Naive B cell (primary cell): Measurements from ENCODE around the gene DDAH2. TPM values are rescaled to one million over a fixed set of nuclear protein-coding genes. Genes with fewer than 3 reads are reported as not detected.
A peak's percentile ranks its signal among the peaks of the same experiment; 100 is the strongest.
"Not testable (repeated sequence)": the region's sequence is repeated elsewhere in the genome, so short reads cannot be mapped to it uniquely, and the experiment has no call there.

Experiments
- ATAC-seq, 2 donors: fragments of 150-1000 bp; cut with Tn5 transposase; 2 replicates each; pipeline ENCODE4 v1.10.0; 2021; ENCODE audit warnings: low read depth in 2 of 2, mild to moderate bottlenecking in 2 of 2, moderate library complexity in 2 of 2
- DNase-seq: peaks from one replicate; pipeline ENCODE4 v3.0.0; 2022
- H3K27ac Mint-ChIP-seq, 6 donors: one replicate each; pipeline ENCODE4 v1.8.0; 2020 to 2022; ENCODE audit warnings: mild to moderate bottlenecking in 6 of 6, mixed read lengths in 6 of 6, moderate library complexity in 5 of 6, inconsistent platforms in 2 of 6
- H3K27me3 Mint-ChIP-seq, 3 donors: one replicate each; pipeline ENCODE4 v1.8.0; 2021 to 2022; ENCODE audit warnings: mixed read lengths in 3 of 3, mild to moderate bottlenecking in 1 of 3
- H3K36me3 Mint-ChIP-seq, 2 donors: one replicate each; pipeline ENCODE4 v1.8.0; 2020 to 2022; ENCODE audit warnings: mixed read lengths in 2 of 2, inconsistent platforms in 1 of 2, mild to moderate bottlenecking in 1 of 2
- H3K4me1 Mint-ChIP-seq, 3 donors: one replicate each; pipeline ENCODE4 v1.8.0; 2020 to 2022; ENCODE audit warnings: mixed read lengths in 3 of 3, inconsistent platforms in 1 of 3, mild to moderate bottlenecking in 1 of 3, moderate library complexity in 1 of 3
- H3K4me3 Mint-ChIP-seq, 8 donors: one replicate each; pipeline ENCODE4 v1.8.0; 2020 to 2022; ENCODE audit warnings: mild to moderate bottlenecking in 8 of 8, mixed read lengths in 8 of 8, moderate library complexity in 8 of 8, inconsistent platforms in 2 of 8
- H3K9me3 Mint-ChIP-seq, 7 donors: one replicate each; pipeline ENCODE4 v1.8.0; 2020 to 2022; ENCODE audit warnings: mixed read lengths in 7 of 7, mild to moderate bottlenecking in 5 of 7, inconsistent platforms in 2 of 7, moderate library complexity in 1 of 7
- polyA plus RNA-seq, 6 donors: library from polyadenylated mRNA; unstranded; fragments of 300-500 nt; fragmentation: Illumina TruSeq; gene quantifications; one replicate each; pipeline ENCODE4 v1.2.3, GENCODE V29; 2021; ENCODE audit warnings: low read depth in 6 of 6

DDAH2 gene
- polyA plus RNA-seq, 6 donors from 2014 or later, result 57.1 to 87.6 (median 82.1) TPM

GRCh38 chr6:31711233-31711632, 17.9 kb downstream of the DDAH2 start:
- Mint-ChIP-seq H3K4me1 (peaks cover 17 to 22% (median 20%) of the 10 kb centered on the region in 3 donors), H3K27ac (peak overlapping the region in 2 of 6 donors; percentile 56 to 87), H3K36me3 (no peaks in the 10 kb centered on the region), H3K27me3 (peaks cover 0 to 8% (median 0%) of the 10 kb centered on the region in 3 donors), H3K9me3 (no peaks in the 10 kb centered on the region), H3K4me3 (peak overlapping the region in 1 of 8 donors; percentile 35)
- ATAC-seq (no peak), DNase-seq (no peak)

GRCh38 chr6:31710523-31711219, 18.4 kb downstream of the DDAH2 start:
- ATAC-seq (no peak), DNase-seq (no peak)
- peak overlapping the region in 3 of 8 donors; percentile 10 to 31 (median 29) for H3K4me3 Mint-ChIP-seq
- no peaks in the 10 kb centered on the region for H3K36me3 Mint-ChIP-seq
- H3K27me3 Mint-ChIP-seq, result peaks cover 0 to 8% (median 0%) of the 10 kb centered on the region in 3 donors
- H3K4me1 Mint-ChIP-seq, result peaks cover 17 to 22% (median 20%) of the 10 kb centered on the region in 3 donors
- peak overlapping the region in 3 of 6 donors; percentile 8 to 89 (median 47) for H3K27ac Mint-ChIP-seq
- H3K9me3 Mint-ChIP-seq, result no peaks in the 10 kb centered on the region

- peaks cover 17 to 22% (median 20%) of the 10 kb centered on the region in 3 donors for H3K4me1 Mint-ChIP-seq
- H3K36me3 Mint-ChIP-seq, H3K27ac Mint-ChIP-seq, ATAC-seq, H3K27me3 Mint-ChIP-seq, H3K4me3 Mint-ChIP-seq, DNase-seq, H3K9me3 Mint-ChIP-seq: not testable (repeated sequence)
These were observed 19.9 kb downstream of the DDAH2 start for GRCh38 chr6:31709157-31709556.

- DNase-seq (no peak), ATAC-seq (no peak)
- Mint-ChIP-seq H3K27me3 (peaks cover 0 to 6% (median 0%) of the 10 kb centered on the region in 3 donors), H3K36me3 (no peaks in the 10 kb centered on the region), H3K4me1 (peaks cover 21 to 28% (median 26%) of the 10 kb centered on the region in 3 donors), H3K27ac (no peak overlapping the region), H3K4me3 (no peak overlapping the region), H3K9me3 (no peaks in the 10 kb centered on the region)
These were observed 20.9 kb downstream of the DDAH2 start for GRCh38 chr6:31708224-31708623.

- Mint-ChIP-seq H3K27ac (no peak overlapping the region), H3K36me3 (peaks cover 0 to under 1% of the 10 kb centered on the region in 2 donors), H3K4me1 (peaks cover 22 to 30% (median 28%) of the 10 kb centered on the region in 3 donors), H3K4me3 (no peak overlapping the region), H3K27me3 (peaks cover 0 to under 1% (median 0%) of the 10 kb centered on the region in 3 donors), H3K9me3 (no peaks in the 10 kb centered on the region)
- ATAC-seq, result no peak
- DNase-seq, result no peak
These were observed 21.4 kb downstream of the DDAH2 start for GRCh38 chr6:31707701-31708100.

GRCh38 chr6:31706599-31706998, 22.5 kb downstream of the DDAH2 start, which contains the start of gene LY6G6F:
Gene LY6G6F (plus strand): TSS chr6:31706866. CDS start chr6:31706907, 41 bp downstream.
- peaks cover 26 to 35% (median 29%) of the 10 kb centered on the region in 3 donors for H3K4me1 Mint-ChIP-seq
- H3K9me3 Mint-ChIP-seq, result no peaks in the 10 kb centered on the region
- no peak within 1 kb of the TSS for H3K27ac Mint-ChIP-seq
- no peak for DNase-seq
- peaks cover 0 to 5% of the 10 kb centered on the region in 2 donors for H3K36me3 Mint-ChIP-seq
- H3K27me3 Mint-ChIP-seq, result no peaks in the 10 kb centered on the region
- no peak for ATAC-seq
- peak within 1 kb of the TSS in 2 of 8 donors; percentile 9 to 36 for H3K4me3 Mint-ChIP-seq

- Mint-ChIP-seq H3K9me3 (no peaks in the 10 kb centered on the region), H3K27ac (no peak overlapping the region), H3K4me1 (peaks cover 25 to 36% (median 29%) of the 10 kb centered on the region in 3 donors), H3K4me3 (no peak overlapping the region), H3K36me3 (peaks cover 0 to 5% of the 10 kb centered on the region in 2 donors), H3K27me3 (no peaks in the 10 kb centered on the region)
- DNase-seq (no peak), ATAC-seq (no peak)
These were observed 23.2 kb downstream of the DDAH2 start for GRCh38 chr6:31705931-31706330.

- DNase-seq, result peak; percentile 98
These were observed 26.0 kb downstream of the DDAH2 start, which contains the start of gene ABHD16A for GRCh38 chr6:31702819-31703716. Gene ABHD16A (minus strand): TSS chr6:31703324. CDS start chr6:31703281, 43 bp downstream.

GRCh38 chr6:31702405-31702818, 26.7 kb downstream of the DDAH2 start:
- H3K4me1 Mint-ChIP-seq, result peaks cover 25 to 46% (median 33%) of the 10 kb centered on the region in 3 donors
- no peaks in the 10 kb centered on the region for H3K27me3 Mint-ChIP-seq
- no peak for ATAC-seq
- H3K27ac Mint-ChIP-seq, result peak overlapping the region; percentile 91 to 99 (median 98)
- H3K36me3 Mint-ChIP-seq, result peaks cover 6 to 11% of the 10 kb centered on the region in 2 donors
- no peak for DNase-seq
- no peaks in the 10 kb centered on the region for H3K9me3 Mint-ChIP-seq
- H3K4me3 Mint-ChIP-seq, result peak overlapping the region; percentile 96 to 100 (median 98)

More at GRCh38 chr6:31702819-31703716, 26.0 kb downstream of the DDAH2 start, which contains the start of gene ABHD16A:
- peak; percentile 94 to 95 for ATAC-seq
- H3K27ac Mint-ChIP-seq, result peak within 1 kb of the TSS; percentile 91 to 99 (median 98)
- H3K9me3 Mint-ChIP-seq, result no peaks in the 10 kb centered on the region
- H3K36me3 Mint-ChIP-seq, result peaks cover 1 to 5% of the 10 kb centered on the region in 2 donors
- peak within 1 kb of the TSS; percentile 96 to 100 (median 98) for H3K4me3 Mint-ChIP-seq
- H3K4me1 Mint-ChIP-seq, result peaks cover 22 to 41% (median 26%) of the 10 kb centered on the region in 3 donors
- no peaks in the 10 kb centered on the region for H3K27me3 Mint-ChIP-seq

GRCh38 chr6:31701666-31702404, 27.3 kb downstream of the DDAH2 start:
- DNase-seq, result no peak
- Mint-ChIP-seq H3K36me3 (peaks cover 6 to 12% of the 10 kb centered on the region in 2 donors), H3K4me1 (peaks cover 28 to 46% (median 33%) of the 10 kb centered on the region in 3 donors), H3K9me3 (no peaks in the 10 kb centered on the region), H3K27me3 (no peaks in the 10 kb centered on the region), H3K4me3 (peak overlapping the region; percentile 96 to 100 (median 98)), H3K27ac (peak overlapping the region in 5 of 6 donors; percentile 93 to 99 (median 98))
- no peak for ATAC-seq

GRCh38 chr6:31700740-31701401, 28.2 kb downstream of the DDAH2 start:
- ATAC-seq (no peak), DNase-seq (no peak)
- Mint-ChIP-seq H3K9me3 (no peaks in the 10 kb centered on the region), H3K4me1 (peaks cover 28 to 46% (median 33%) of the 10 kb centered on the region in 3 donors), H3K27ac (peak overlapping the region in 4 of 6 donors; percentile 37 to 97 (median 75)), H3K27me3 (no peaks in the 10 kb centered on the region), H3K36me3 (peaks cover 6 to 12% of the 10 kb centered on the region in 2 donors), H3K4me3 (peak overlapping the region in 7 of 8 donors; percentile 24 to 100 (median 97))

- no peaks in the 10 kb centered on the region for H3K9me3 Mint-ChIP-seq
These were observed 31.5 kb downstream of the DDAH2 start for GRCh38 chr6:31697555-31697954.

More at GRCh38 chr6:31697555-31697954, 31.5 kb downstream of the DDAH2 start:
- H3K4me3 Mint-ChIP-seq, result no peak overlapping the region
- H3K27ac Mint-ChIP-seq, result peak overlapping the region in 4 of 6 donors; percentile 11 to 92 (median 14)
- H3K27me3 Mint-ChIP-seq, result no peaks in the 10 kb centered on the region
- peaks cover 6 to 18% of the 10 kb centered on the region in 2 donors for H3K36me3 Mint-ChIP-seq
- H3K4me1 Mint-ChIP-seq, result peaks cover 25 to 34% (median 27%) of the 10 kb centered on the region in 3 donors
- DNase-seq (no peak), ATAC-seq (no peak)
